HG03460 (cell line): Measurements from ENCODE around the gene UBASH3B.

Source experiments
- ATAC-seq: cut with Tn5 transposase; IDR thresholded peaks from one replicate; pipeline ENCODE4 v1.9.1; 2021; ENCODE audit not compliant: unreplicated experiment

Gene UBASH3B

GRCh38 chr11:122673701-122674100, 18.2 kb downstream of the UBASH3B start:
- ATAC-seq: no peak

GRCh38 chr11:122676638-122677037, 21.1 kb downstream of the UBASH3B start:
- no peak for ATAC-seq

- ATAC-seq: no peak
Measured at GRCh38 chr11:122677256-122677655, 21.7 kb downstream of the UBASH3B start.

- no peak for ATAC-seq
Measured at GRCh38 chr11:122678406-122678805, 22.9 kb downstream of the UBASH3B start.

GRCh38 chr11:122679466-122679865, 23.9 kb downstream of the UBASH3B start:
- ATAC-seq: no peak

- no peak for ATAC-seq
Measured at GRCh38 chr11:122681070-122681469, 25.5 kb downstream of the UBASH3B start.

- ATAC-seq: no peak
Measured at GRCh38 chr11:122681735-122682134, 26.2 kb downstream of the UBASH3B start.

GRCh38 chr11:122682464-122682863, 26.9 kb downstream of the UBASH3B start:
- ATAC-seq: no peak

- ATAC-seq: no peak
Measured at GRCh38 chr11:122685041-122685440, 29.5 kb downstream of the UBASH3B start.

- ATAC-seq: no peak
Measured at GRCh38 chr11:122686111-122686510, 30.6 kb downstream of the UBASH3B start.

- ATAC-seq: no peak
Measured at GRCh38 chr11:122690384-122690783, 34.9 kb downstream of the UBASH3B start.

- no peak for ATAC-seq
Measured at GRCh38 chr11:122690801-122691548, 35.5 kb downstream of the UBASH3B start.

- ATAC-seq: no peak
Measured at GRCh38 chr11:122691549-122692150, 36.1 kb downstream of the UBASH3B start.

GRCh38 chr11:122692444-122692843, 36.9 kb downstream of the UBASH3B start:
- no peak for ATAC-seq

- no peak for ATAC-seq
Measured at GRCh38 chr11:122695076-122695615, 39.6 kb downstream of the UBASH3B start.

- no peak for ATAC-seq
Measured at GRCh38 chr11:122696662-122697061, 41.1 kb downstream of the UBASH3B start.

- ATAC-seq: no peak
Measured at GRCh38 chr11:122697636-122698167, 42.2 kb downstream of the UBASH3B start.

- ATAC-seq: no peak
Measured at GRCh38 chr11:122698392-122698791, 42.9 kb downstream of the UBASH3B start.

GRCh38 chr11:122700666-122701065, 45.1 kb downstream of the UBASH3B start:
- ATAC-seq: no peak

GRCh38 chr11:122701143-122701542, 45.6 kb downstream of the UBASH3B start:
- no peak for ATAC-seq

GRCh38 chr11:122703541-122704272, 48.2 kb downstream of the UBASH3B start:
- ATAC-seq: no peak
